K562 (cell line): ENCODE results near the gene DNAJC12. TPM values are rescaled to one million over a fixed set of nuclear protein-coding genes. Genes with fewer than 3 reads are reported as not detected.

Experiments used
- ATAC-seq: fragments of 200-7000 bp; cut with Tn5 transposase; 3 replicates; pipeline ENCODE4 v1.9.1; 2020; ENCODE audit warnings: moderate library complexity
- BruUV-seq: library from RNA; stranded (reverse); fragments of 400-500 nt; replicated peaks from 2 replicates; lab custom pipeline; 2021; lab: Mats Ljungman, UMichigan
- CTCF ChIA-PET: fragments of 300-600 bp; formaldehyde crosslinking; extraction: SDS; loops from one replicate; lab custom pipeline; 2021; ENCODE audit warnings: low intra/inter-chr PET ratio; lab: Yijun Ruan, JAX
- POLR2A ChIA-PET: fragments of 300-600, 350-650 bp; sonication (Branson Sonifier 250); formaldehyde crosslinking; extraction: SDS; loops from one replicate; lab custom pipeline; 2021; ENCODE audit warnings: antibody characterized with exemption, inconsistent platforms; lab: Yijun Ruan, JAX
- DNase-seq, 4 experiments: peaks; one replicate each; pipeline versions ENCODE4 v3.0.0 to v3.0.0-alpha.2; 2011 to 2018; ENCODE audit warnings: low spot score in 3 of 4, mixed read lengths in 3 of 4; ENCODE audit errors: extremely low read depth in 1 of 4
- FAIRE-seq: peaks from 2 replicates; lab custom pipeline; 2011; peaks lifted over from hg19 to GRCh38; lab: Jason Lieb, UNC
- H2AFZ ChIP-seq: 2 replicates; pipeline ENCODE4 v1.6.0; 2011; ENCODE audit warnings: low read depth, low read length, control low read depth, inconsistent platforms
- H3K27ac ChIP-seq: fragments of 200-600 bp; 3 replicates; pipeline ENCODE4 v1.8.0; 2011; ENCODE audit warnings: low read depth, mild to moderate bottlenecking, control low read depth, inconsistent platforms, low read length, moderate library complexity, mixed read lengths; ENCODE audit errors: extremely low read depth
- H3K27me3 ChIP-seq, 2 experiments: fragments of 300-600 bp in 1 of 2; 2 replicates in 1 of 2; 3 replicates in 1 of 2; pipeline versions ENCODE4 v1.6.0 to v1.8.0; 2011; ENCODE audit warnings: inconsistent platforms in 2 of 2, low read length in 2 of 2, mild to moderate bottlenecking in 1 of 2, mixed read lengths in 1 of 2, moderate library complexity in 1 of 2; ENCODE audit not compliant: control insufficient read depth in 2 of 2, insufficient read depth in 2 of 2
- H3K36me3 ChIP-seq: fragments of 300-600 bp; 3 replicates; pipeline ENCODE4 v1.8.0; 2011; ENCODE audit warnings: mild to moderate bottlenecking, low read length, inconsistent platforms; ENCODE audit not compliant: control insufficient read depth, insufficient read depth
- H3K4me1 ChIP-seq, 2 experiments: fragments of 200-600 bp in 1 of 2; replicated peaks in 1 of 2; 2 replicates in 1 of 2; 3 replicates in 1 of 2; pipeline versions ENCODE4 v1.5.1 to v1.8.0; 2011; ENCODE audit warnings: inconsistent platforms in 2 of 2, low read length in 2 of 2, mild to moderate bottlenecking in 1 of 2, mixed read lengths in 1 of 2, moderate library complexity in 1 of 2; ENCODE audit not compliant: control insufficient read depth in 2 of 2, insufficient read depth in 2 of 2
- H3K4me2 ChIP-seq: 2 replicates; pipeline ENCODE4 v1.6.1; 2011; ENCODE audit warnings: low read length, control low read depth, inconsistent platforms, mixed read lengths; ENCODE audit not compliant: insufficient read depth
- H3K4me3 ChIP-seq: fragments of 200-600 bp; sonication (generic), shearing (Covaris generic); 2 replicates; pipeline ENCODE4 v1.5.1; 2016; ENCODE audit warnings: control low read depth, inconsistent platforms
- H3K79me2 ChIP-seq: fragments of 200-600 bp; 3 replicates; pipeline ENCODE4 v1.8.0; 2011; ENCODE audit warnings: low read length, inconsistent platforms; ENCODE audit not compliant: control insufficient read depth, insufficient read depth
- H3K9ac ChIP-seq, 2 experiments: 2 replicates each; pipeline versions ENCODE4 v1.6.0 to v1.6.1; 2011; ENCODE audit warnings: low read depth in 2 of 2, low read length in 2 of 2, control low read depth in 1 of 2, inconsistent platforms in 1 of 2, mild to moderate bottlenecking in 1 of 2, mixed read lengths in 1 of 2; ENCODE audit not compliant: insufficient read depth in 1 of 2
- H3K9me1 ChIP-seq: one replicate; pipeline ENCODE4 v1.6.0; 2011; ENCODE audit warnings: inconsistent platforms, mild to moderate bottlenecking, low read length, moderate library complexity; ENCODE audit not compliant: control insufficient read depth, insufficient read depth
- H3K9me3 ChIP-seq: replicated peaks from 2 replicates; pipeline ENCODE4 v1.5.1; 2011; ENCODE audit warnings: low read depth, low read length, inconsistent platforms; ENCODE audit not compliant: control insufficient read depth, insufficient read depth
- H4K20me1 ChIP-seq: replicated peaks from 2 replicates; pipeline ENCODE4 v1.6.1; 2011; ENCODE audit warnings: low read length, inconsistent platforms, mixed read lengths; ENCODE audit not compliant: control insufficient read depth, insufficient read depth
- CEBPB ChIP-seq: fragments of 450-650 bp; IDR thresholded peaks from 2 replicates; pipeline ENCODE4 v1.6.1; 2016; ENCODE audit warnings: missing genetic modification characterization, missing compliant biosample characterization
- LARP7 ChIP-seq: fragments of 450-650 bp; IDR thresholded peaks from 2 replicates; pipeline ENCODE4 v1.6.1; 2016
- NR2C1 ChIP-seq, 2 experiments: fragments of 450-650 bp; IDR thresholded peaks; 2 replicates each; pipeline ENCODE4 v1.6.1; 2017; ENCODE audit warnings: mild to moderate bottlenecking in 2 of 2, antibody characterized with exemption in 1 of 2, inconsistent platforms in 1 of 2, missing compliant biosample characterization in 1 of 2, missing genetic modification characterization in 1 of 2
- NUFIP1 ChIP-seq: fragments of 450-650 bp; IDR thresholded peaks from 2 replicates; pipeline ENCODE4 v1.6.1; 2018; ENCODE audit not compliant: partially characterized antibody
- PURB ChIP-seq: sonication (generic); formaldehyde crosslinking; IDR thresholded peaks from 2 replicates; pipeline ENCODE4 v1.9.0; 2021; ENCODE audit warnings: low read depth, mild to moderate bottlenecking, missing genetic modification reagents
- YBX1 ChIP-seq: fragments of 450-650 bp; IDR thresholded peaks from 2 replicates; pipeline ENCODE4 v1.7.1; 2016; ENCODE audit warnings: mild to moderate bottlenecking
- ZNF140 ChIP-seq: fragments of 250-450 bp; sonication (Bioruptor Pico); IDR thresholded peaks from 2 replicates; pipeline ENCODE4 v1.8.0; 2021; ENCODE audit warnings: moderate library complexity, mild to moderate bottlenecking, inconsistent platforms
- ZNF707 ChIP-seq: fragments of 250-450 bp; sonication (Bioruptor Pico); conservative IDR thresholded peaks from 2 replicates; pipeline ENCODE4 v1.8.0; 2022; ENCODE audit warnings: inconsistent platforms, mild to moderate bottlenecking, moderate library complexity
- WGBS: fragments of 100-300 bp; shearing (Covaris generic); methylation state at CpG from one replicate; pipeline ENCODE4 v1.1.6; 2016; ENCODE audit warnings: low coverage, mixed read lengths; ENCODE audit not compliant: insufficient coverage; ENCODE audit errors: missing lambda C conversion rate; 5-methylcytosine and 5-hydroxymethylcytosine counted together
- in situ Hi-C: fragments of 300-500 bp; cut with MboI; formaldehyde crosslinking; loops from 4 replicates; pipeline ENCODE4 v1.15.0; 2018; ENCODE audit warnings: inconsistent platforms, mixed read lengths
- intact Hi-C: fragments of 100-400 bp; cut with micrococcal nuclease; formaldehyde crosslinking; loops from 2 replicates; pipeline ENCODE4 v1.14.2; 2022
- polyA plus RNA-seq, 8 experiments: library from polyadenylated mRNA; depleted of rRNA in 4 of 8; stranded (reverse) in 5 of 8; unstranded in 3 of 8; fragments of >200 nt; fragmentation: Nextera tagmentation in 2 of 8; fragmentation: Illumina TruSeq in 1 of 8; extraction: Ambion mirVana in 2 of 8; extraction: Trizol in 1 of 8; gene quantifications; 2 replicates each; pipeline versions ENCODE4 v1.2.1 to v1.2.3, GENCODE V29; 2011 to 2014; ENCODE audit warnings: inconsistent platforms in 1 of 8, missing spikeins in 1 of 8
- total RNA-seq, 7 experiments: library from RNA; depleted of rRNA in 6 of 7; stranded (reverse); fragments of >200 nt in 6 of 7; fragmentation: Illumina TruSeq in 2 of 7; extraction: Trizol in 2 of 7; gene quantifications; 2 replicates each; pipeline versions ENCODE4 v1.2.1 to v1.2.3, GENCODE V29; 2011 to 2021; ENCODE audit warnings: low replicate concordance in 1 of 7

Gene DNAJC12
- total and polyA plus RNA-seq, 9 of the 15 experiments (the other 6 are each of a cell fraction or from before 2014, with no cell fraction given), result 7.4 to 95.9 (median 68.5) TPM

- no peak overlapping the region for H3K4me3 ChIP-seq
- no peaks in the 10 kb centered on the region for H3K79me2 ChIP-seq
- BruUV-seq, result no TSS peak
- no peaks in the 10 kb centered on the region; a peak in 1 of 5 replicates for H3K4me1 ChIP-seq
- no peak overlapping the region for H3K27ac ChIP-seq
- no peaks in the 10 kb centered on the region for H4K20me1 ChIP-seq
- intact Hi-C loops, result loop anchor here (10.0 kb wide), 1 partner anchor 1032 kb away; no protein-coding TSS in a partner anchor
- ChIA-PET CTCF (no interaction called here), POLR2A (interaction anchor here (2.0 kb wide), 2 partner anchors 22 to 468 kb away, joined by 5 to 6 read pairs; partner anchors contain the start of gene HNRNPH3)
- in situ Hi-C loops, result no loop called here
- no peak overlapping the region for H3K4me2 ChIP-seq
- WGBS, result 52% methylated on average over 2 of the region's 2 CpGs
- H3K9me3 ChIP-seq, result no peaks in the 10 kb centered on the region
- DNase-seq (no peak), ATAC-seq (no peak)
- H3K27me3 ChIP-seq, result no peaks in the 10 kb centered on the region
- H3K9me1 ChIP-seq, result no peaks in the 10 kb centered on the region
- no peak for TF ChIP-seq PURB (CRISPR knock-in tag)
- TF ChIP-seq NUFIP1, result no peak
- TF ChIP-seq LARP7, result no peak
- no peak for TF ChIP-seq YBX1
- no peak for TF ChIP-seq NR2C1 (IDR thresholded peaks at IDR 0.05)
- no peak for TF ChIP-seq NR2C1 (tag; IDR thresholded peaks at IDR 0.05)
- no peak for TF ChIP-seq CEBPB (tag)
- no peak for TF ChIP-seq ZNF140 (CRISPR knock-in tag)
- TF ChIP-seq ZNF707 (CRISPR knock-in tag), result no peak
- TF ChIP-seq, all 486 proteins: peak for 0
- Histone ChIP-seq H3K36me3 (no peaks in the 10 kb centered on the region), H3K9ac (no peak overlapping the region), H2AFZ (peak overlapping the region; percentile 30; the same call in 1 of the 2 replicates)
- no peak for FAIRE-seq
Measured at GRCh38 chr10:67863094-67863493, 25.1 kb upstream of the DNAJC12 start.
